Sigmoid colon (tissue), 7 donors: ENCODE results near the gene NR3C2. TPM values are rescaled to one million over a fixed set of nuclear protein-coding genes. Genes with fewer than 3 reads are reported as not detected.
A peak's percentile ranks its signal among the peaks of the same experiment; 100 is the strongest.
"Not testable (repeated sequence)": the region's sequence is repeated elsewhere in the genome, so short reads cannot be mapped to it uniquely, and the experiment has no call there.

Experiments used
- DNase-seq: peaks from one replicate; pipeline ENCODE4 v3.0.0-alpha.2; 2019
- H3K27ac ChIP-seq, 4 donors: fragments of 200-600 bp; sonication (generic); one replicate each; pipeline ENCODE4 v1.5.1; 2016 to 2019; ENCODE audit warnings: mild to moderate bottlenecking in 1 of 4
- H3K27me3 ChIP-seq, 3 donors: fragments of 200-600 bp; sonication (generic); one replicate each; pipeline ENCODE4 v1.5.1; 2019; ENCODE audit warnings: mild to moderate bottlenecking in 1 of 3
- H3K36me3 ChIP-seq, 4 donors: fragments of 200-600 bp; sonication (generic); one replicate each; pipeline ENCODE4 v1.5.1; 2016 to 2019
- H3K4me1 ChIP-seq, 4 donors: fragments of 200-600 bp; sonication (generic); one replicate each; pipeline ENCODE4 v1.5.1; 2017 to 2019
- H3K4me3 ChIP-seq, 4 donors: fragments of 200-600 bp; sonication (generic); one replicate each; pipeline ENCODE4 v1.5.1; 2017 to 2019; ENCODE audit warnings: mild to moderate bottlenecking in 2 of 4, moderate library complexity in 1 of 4
- H3K9me3 ChIP-seq, 4 donors: fragments of 200-600 bp in 3 of 4; sonication (generic) in 3 of 4; one replicate each; pipeline versions ENCODE4 v1.5.1 to v1.6.1; 2013 to 2019
- EP300 ChIP-seq, 4 donors: sonication (generic); formaldehyde crosslinking; IDR thresholded peaks; one replicate each; pipeline ENCODE4 v1.6.1; 2017; ENCODE audit warnings: antibody characterized with exemption in 4 of 4
- POLR2A ChIP-seq, 2 donors: fragments of 450-650 bp; IDR thresholded peaks; one replicate each; pipeline ENCODE4 v1.6.1; 2016; ENCODE audit warnings: antibody characterized with exemption in 2 of 2, mild to moderate bottlenecking in 2 of 2, moderate library complexity in 2 of 2
- POLR2AphosphoS5 ChIP-seq, 4 donors: sonication (generic); formaldehyde crosslinking; IDR thresholded peaks; one replicate each; pipeline ENCODE4 v1.6.1; 2017; ENCODE audit warnings: antibody characterized with exemption in 4 of 4
- WGBS, 2 donors: extraction: QIAGEN DNeasy Blood & Tissue Kit; methylation state at CpG; one replicate each; pipeline ENCODE4 v1.1.7; 2013; 5-methylcytosine and 5-hydroxymethylcytosine counted together
- intact Hi-C: fragments of 100-400 bp; cut with DNase I; formaldehyde crosslinking; loops from one replicate; pipeline ENCODE4 v1.15.1; 2023
- polyA plus RNA-seq, 3 donors: library from polyadenylated mRNA; stranded (reverse); fragments of 200-250 nt; gene quantifications; one replicate each; pipeline ENCODE4 v1.2.3, GENCODE V29; 2013
- total RNA-seq, 4 donors: library from RNA; depleted of rRNA; stranded (reverse); fragments of >200 nt; gene quantifications; one replicate each; pipeline ENCODE4 v1.1.0, GENCODE V29; 2016
- TF ChIP-seq, protein P1 (sequence below), 4 experiments: fragments of 450-650 bp in 3 of 4; fragments of 200-600 bp in 1 of 4; IDR thresholded peaks; one replicate each; pipeline ENCODE4 v1.5.1; 2016 to 2019; ENCODE audit warnings: antibody characterized with exemption in 4 of 4, mild to moderate bottlenecking in 3 of 4, moderate library complexity in 2 of 4
- donor health status: healthy with polysubstance abuse.
- donor health status: Bipolar disorder and iron deficiency.
- donor health status: healthy.

The NR3C2 gene
- total and polyA plus RNA-seq, 7 donors = 15.6 to 34.9 (median 23.4) TPM

- no peak overlapping the region for H3K4me3 ChIP-seq
- H3K27ac ChIP-seq = no peak overlapping the region
- peaks cover 0 to 22% (median 19%) of the 10 kb centered on the region in 4 donors for H3K4me1 ChIP-seq
- DNase-seq = no peak
- H3K36me3 ChIP-seq = no peaks in the 10 kb centered on the region
- no peaks in the 10 kb centered on the region for H3K9me3 ChIP-seq
- intact Hi-C loops = no loop called here
- 52 to 78% methylated on average over 3 of the region's 3 CpGs for WGBS, 2 donors
- TF ChIP-seq EP300 (IDR thresholded peaks at IDR 0.05) (no peak), POLR2AphosphoS5 (IDR thresholded peaks at IDR 0.05) (no peak), POLR2A (IDR thresholded peaks at IDR 0.05) (no peak)
- TF ChIP-seq, protein P1, sequence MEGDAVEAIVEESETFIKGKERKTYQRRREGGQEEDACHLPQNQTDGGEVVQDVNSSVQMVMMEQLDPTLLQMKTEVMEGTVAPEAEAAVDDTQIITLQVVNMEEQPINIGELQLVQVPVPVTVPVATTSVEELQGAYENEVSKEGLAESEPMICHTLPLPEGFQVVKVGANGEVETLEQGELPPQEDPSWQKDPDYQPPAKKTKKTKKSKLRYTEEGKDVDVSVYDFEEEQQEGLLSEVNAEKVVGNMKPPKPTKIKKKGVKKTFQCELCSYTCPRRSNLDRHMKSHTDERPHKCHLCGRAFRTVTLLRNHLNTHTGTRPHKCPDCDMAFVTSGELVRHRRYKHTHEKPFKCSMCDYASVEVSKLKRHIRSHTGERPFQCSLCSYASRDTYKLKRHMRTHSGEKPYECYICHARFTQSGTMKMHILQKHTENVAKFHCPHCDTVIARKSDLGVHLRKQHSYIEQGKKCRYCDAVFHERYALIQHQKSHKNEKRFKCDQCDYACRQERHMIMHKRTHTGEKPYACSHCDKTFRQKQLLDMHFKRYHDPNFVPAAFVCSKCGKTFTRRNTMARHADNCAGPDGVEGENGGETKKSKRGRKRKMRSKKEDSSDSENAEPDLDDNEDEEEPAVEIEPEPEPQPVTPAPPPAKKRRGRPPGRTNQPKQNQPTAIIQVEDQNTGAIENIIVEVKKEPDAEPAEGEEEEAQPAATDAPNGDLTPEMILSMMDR (IDR thresholded peaks at IDR 0.05) = no peak
- no peaks in the 10 kb centered on the region for H3K27me3 ChIP-seq
These were observed 238.0 kb downstream of the NR3C2 start for GRCh38 chr4:148204171-148204570.

GRCh38 chr4:148203056-148203898, 238.9 kb downstream of the NR3C2 start:
- DNase-seq = no peak
- 33 to 62% methylated on average over 14 of the region's 14 CpGs for WGBS, 2 donors
- no peaks in the 10 kb centered on the region for H3K36me3 ChIP-seq
- H3K9me3 ChIP-seq = no peaks in the 10 kb centered on the region
- H3K27ac ChIP-seq = no peak overlapping the region
- H3K27me3 ChIP-seq = no peaks in the 10 kb centered on the region
- TF ChIP-seq POLR2AphosphoS5 (IDR thresholded peaks at IDR 0.05) (peak in 1 of 4 donors; percentile 5), EP300 (IDR thresholded peaks at IDR 0.05) (no peak)
- intact Hi-C loops = no loop called here
- H3K4me1 ChIP-seq = peaks cover 0 to 22% (median 19%) of the 10 kb centered on the region in 4 donors
- H3K4me3 ChIP-seq = no peak overlapping the region

GRCh38 chr4:148200960-148201359, 241.3 kb downstream of the NR3C2 start:
- WGBS, 2 donors = 92 to 93% methylated on average over 3 of the region's 3 CpGs
- Histone ChIP-seq H3K4me1 (peaks cover 0 to 22% (median 19%) of the 10 kb centered on the region in 4 donors), H3K27me3 (no peaks in the 10 kb centered on the region), H3K9me3 (no peaks in the 10 kb centered on the region), H3K36me3 (no peaks in the 10 kb centered on the region), H3K4me3 (no peak overlapping the region), H3K27ac (no peak overlapping the region)
- no peak for DNase-seq
- no peak for TF ChIP-seq POLR2AphosphoS5 (IDR thresholded peaks at IDR 0.05)
- TF ChIP-seq, protein P1 (IDR thresholded peaks at IDR 0.05) = no peak
- intact Hi-C loops = no loop called here

GRCh38 chr4:148196164-148196563, 246.1 kb downstream of the NR3C2 start:
- intact Hi-C loops = no loop called here
- WGBS, 2 donors = 9 to 51% methylated on average over 1 of the region's 1 CpG
- Histone ChIP-seq H3K4me3 (no peak overlapping the region), H3K36me3 (peaks cover 0 to 20% (median 8%) of the 10 kb centered on the region in 4 donors), H3K4me1 (no peaks in the 10 kb centered on the region), H3K27me3 (no peaks in the 10 kb centered on the region), H3K27ac (no peak overlapping the region), H3K9me3 (no peaks in the 10 kb centered on the region)
- DNase-seq = no peak
- TF ChIP-seq POLR2A (IDR thresholded peaks at IDR 0.05) (no peak), EP300 (IDR thresholded peaks at IDR 0.05) (no peak), POLR2AphosphoS5 (IDR thresholded peaks at IDR 0.05) (no peak)
- TF ChIP-seq, protein P1 (IDR thresholded peaks at IDR 0.05) = no peak

- intact Hi-C loops = no loop called here
- H3K9me3 ChIP-seq = no peaks in the 10 kb centered on the region
- H3K4me1 ChIP-seq = no peaks in the 10 kb centered on the region
- H3K4me3 ChIP-seq = no peak overlapping the region
- DNase-seq = no peak
- peaks cover 0 to 20% (median 8%) of the 10 kb centered on the region in 4 donors for H3K36me3 ChIP-seq
- H3K27ac ChIP-seq = no peak overlapping the region
- TF ChIP-seq, protein P1 (IDR thresholded peaks at IDR 0.05) = no peak
- no peak for TF ChIP-seq POLR2A (IDR thresholded peaks at IDR 0.05)
- H3K27me3 ChIP-seq = no peaks in the 10 kb centered on the region
- 48 to 67% methylated on average over 3 of the region's 3 CpGs for WGBS, 2 donors
These were observed 249.7 kb downstream of the NR3C2 start for GRCh38 chr4:148192526-148192925.

DNA sequence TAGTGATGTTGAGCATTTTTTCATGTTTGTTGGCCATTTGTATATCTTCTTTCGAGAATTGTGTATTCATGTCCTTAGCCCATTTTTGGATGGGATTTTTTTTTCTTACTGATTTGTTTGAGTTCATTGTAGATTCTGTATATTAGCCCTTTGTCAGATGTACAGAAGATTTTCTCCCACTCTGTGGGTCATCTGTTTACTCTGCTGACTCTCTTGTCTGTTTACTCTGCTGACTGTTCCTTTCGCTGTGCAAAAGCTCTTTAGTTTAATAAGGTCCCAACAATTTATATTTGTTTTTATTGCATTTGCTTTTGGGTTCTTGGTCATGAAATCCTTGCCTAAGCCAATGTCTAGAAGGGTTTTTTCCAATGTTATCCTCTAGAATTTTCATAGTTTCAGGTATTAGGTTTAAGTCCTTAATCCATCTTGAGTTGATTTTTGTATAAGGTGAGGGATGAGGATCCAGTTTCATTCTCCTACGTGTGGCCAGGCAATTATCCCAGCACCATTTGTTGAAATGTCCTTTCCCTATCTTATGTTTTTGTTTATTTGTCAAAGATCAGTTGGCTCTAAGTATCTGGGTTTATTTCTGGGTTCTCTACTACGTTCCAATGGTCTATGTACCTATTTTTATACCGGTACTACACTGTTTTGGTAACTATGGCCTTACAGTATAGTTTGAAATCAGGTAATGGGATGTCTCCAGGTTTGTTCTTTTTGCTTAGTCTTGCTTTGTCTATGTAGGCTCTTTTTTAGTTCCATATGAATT, 254.6 kb downstream of the NR3C2 start:
- H3K27ac ChIP-seq, DNase-seq, H3K4me1 ChIP-seq, H3K36me3 ChIP-seq, H3K9me3 ChIP-seq, intact Hi-C loops, H3K4me3 ChIP-seq, H3K27me3 ChIP-seq: not testable (repeated sequence)
- WGBS, 2 donors = 88 to 89% methylated on average over 5 of the region's 5 CpGs
